Suprapubic skin (tissue), 3 donors: Measurements from ENCODE around the gene GOLGA1.

Source experiments
- CTCF ChIP-seq, 2 donors: fragments of 200-600 bp in 1 of 2; fragments of 450-650 bp in 1 of 2; sonication (generic) in 1 of 2; IDR thresholded peaks; one replicate each; pipeline ENCODE4 v1.5.1; 2016 to 2019; ENCODE audit warnings: antibody characterized with exemption in 2 of 2, mild to moderate bottlenecking in 1 of 2, moderate library complexity in 1 of 2
- POLR2AphosphoS5 ChIP-seq, 3 donors: sonication (generic); formaldehyde crosslinking; IDR thresholded peaks; one replicate each; pipeline ENCODE4 v1.6.1; 2017; ENCODE audit warnings: antibody characterized with exemption in 3 of 3

- TF ChIP-seq CTCF (IDR thresholded peaks at IDR 0.05), result no peak
- no peak for TF ChIP-seq POLR2AphosphoS5 (IDR thresholded peaks at IDR 0.05)
These were observed 11.4 kb downstream of the GOLGA1 start for GRCh38 chr9:124929464-124929863.
